GM18505 (cell line): ENCODE measurements around the gene LDHAL6B.

Experiments
- ATAC-seq: cut with Tn5 transposase; IDR thresholded peaks from one replicate; pipeline ENCODE4 v1.9.1; 2021; ENCODE audit not compliant: unreplicated experiment
- POLR2A ChIP-seq: IDR thresholded peaks from 4 replicates; pipeline ENCODE4 v1.6.1; 2011; ENCODE audit warnings: borderline replicate concordance; ENCODE audit not compliant: insufficient read depth, insufficient read length; ENCODE audit errors: extremely low read depth

The LDHAL6B gene

GRCh38 chr15:59217876-59218498 lies 11.3 kb downstream of the LDHAL6B start:
- TF ChIP-seq POLR2A, result no peak
- no peak for ATAC-seq

DNA sequence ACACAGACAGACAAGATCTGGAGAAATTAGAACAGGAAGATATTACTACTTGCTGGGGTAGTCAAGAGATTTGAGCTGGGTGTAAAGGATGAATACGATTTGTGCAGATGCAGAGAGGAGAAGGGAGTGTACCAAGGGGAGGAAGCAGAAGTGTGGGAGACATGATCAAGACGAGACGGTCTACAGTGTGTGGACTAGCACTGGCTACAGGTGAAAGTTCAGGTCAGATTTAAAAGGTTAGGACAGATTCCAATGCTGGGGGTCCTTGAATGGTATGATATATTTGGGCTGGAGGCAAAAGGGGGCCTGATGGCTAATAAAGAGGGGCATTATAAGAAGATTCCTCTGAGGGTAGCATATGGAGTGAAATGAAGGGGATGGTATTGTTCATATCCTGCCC lies 12.1 kb downstream of the LDHAL6B start:
- no peak for TF ChIP-seq POLR2A
- no peak for ATAC-seq

DNA sequence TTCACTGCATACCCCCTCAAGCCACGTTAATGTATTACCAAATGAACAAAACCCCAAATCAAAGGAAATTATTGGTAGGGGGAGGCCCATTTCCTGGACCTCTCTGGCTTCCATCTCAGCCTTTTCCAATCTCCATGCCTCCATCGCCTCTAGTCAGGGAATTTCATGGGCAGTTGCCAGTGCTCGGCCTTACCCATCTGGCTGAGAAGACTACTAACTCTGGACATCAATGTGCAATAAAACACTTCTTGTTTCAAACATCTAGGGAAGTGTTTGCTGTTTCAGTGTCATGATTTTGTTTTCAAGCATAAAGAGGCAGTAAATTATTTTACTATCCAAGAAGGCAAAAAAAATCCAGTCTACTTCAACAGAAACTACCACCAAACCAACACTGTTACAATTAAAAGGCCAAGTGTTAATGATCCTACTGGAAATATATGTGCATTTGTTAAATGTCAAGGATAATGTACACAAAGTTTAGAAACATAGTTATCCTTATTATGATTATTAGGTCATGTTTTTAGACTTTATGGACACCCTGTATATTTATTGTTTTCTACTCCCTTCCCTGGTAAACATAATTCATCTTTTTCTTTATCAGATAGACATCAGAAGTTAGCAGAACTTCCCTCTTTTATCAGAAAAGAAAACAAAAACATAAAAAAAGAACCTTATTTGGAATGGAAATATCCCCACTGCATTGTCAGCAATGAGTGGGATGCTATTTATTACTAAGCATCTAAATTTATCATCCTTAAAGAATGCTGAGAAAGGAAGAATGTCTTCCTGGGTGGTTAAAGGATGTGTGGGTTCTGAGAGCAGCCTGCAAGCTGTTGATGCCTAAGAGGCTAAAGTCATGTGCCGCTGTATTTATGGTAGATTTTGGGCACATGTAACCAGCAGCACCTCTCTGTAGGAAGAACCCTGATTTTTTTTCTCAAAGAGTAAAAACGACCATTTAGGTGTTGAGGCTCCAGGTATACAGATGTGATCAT lies 15.2 kb downstream of the LDHAL6B start:
- no peak for TF ChIP-seq POLR2A
- ATAC-seq, result no peak

DNA sequence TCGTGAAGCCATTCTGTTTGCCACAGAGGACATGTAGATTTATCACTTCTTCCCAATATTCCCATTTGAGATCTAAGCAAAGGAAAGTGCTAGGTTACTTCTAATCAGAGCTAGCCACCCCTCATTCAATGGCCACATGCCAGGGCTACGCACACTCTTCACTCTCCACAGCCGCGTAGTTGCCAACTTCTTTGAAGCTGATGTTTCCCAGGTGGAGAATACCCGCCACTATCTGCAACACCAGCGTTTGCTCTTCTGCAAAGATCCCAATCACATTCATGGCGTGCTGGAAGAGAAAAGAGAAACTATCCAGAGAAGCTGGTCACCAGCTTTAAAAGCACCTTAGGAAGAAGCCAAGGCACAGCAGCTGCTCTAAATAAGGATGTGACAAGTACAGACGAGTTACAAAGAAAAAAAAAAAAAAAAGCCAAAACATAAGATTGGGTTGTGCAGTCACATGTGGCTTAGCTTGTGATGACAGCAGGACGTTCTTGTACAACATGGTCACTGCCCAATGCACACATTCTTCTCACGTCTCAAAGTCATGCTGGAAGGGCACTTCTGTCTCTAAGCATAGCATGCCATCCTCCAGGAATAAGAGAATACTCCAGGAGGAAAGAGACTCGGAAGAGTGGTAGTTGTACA lies 16.4 kb downstream of the LDHAL6B start:
- no peak for TF ChIP-seq POLR2A
- no peak for ATAC-seq

DNA sequence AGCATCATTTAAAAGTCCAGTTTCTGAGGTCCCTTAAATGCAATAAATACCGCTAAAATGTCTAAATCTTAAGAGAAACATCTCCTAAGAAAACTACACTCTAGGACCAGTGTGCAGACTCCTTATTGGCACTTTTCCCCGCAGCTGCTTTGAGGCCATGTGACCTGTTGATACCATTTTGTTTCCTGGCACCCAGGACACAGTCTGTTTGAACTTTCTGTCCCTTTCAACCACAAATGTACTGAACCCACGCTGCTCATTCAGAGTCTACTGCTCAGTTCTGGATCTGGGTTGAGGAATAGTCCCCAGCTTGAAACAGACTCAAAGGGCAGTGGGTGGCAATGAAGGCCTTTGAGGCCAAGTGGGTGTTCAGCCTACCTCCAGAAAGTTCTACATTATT lies 17.1 kb downstream of the LDHAL6B start:
- no peak for TF ChIP-seq POLR2A
- ATAC-seq, result no peak

GRCh38 chr15:59224474-59224873 lies 17.8 kb downstream of the LDHAL6B start:
- TF ChIP-seq POLR2A, result no peak
- no peak for ATAC-seq

GRCh38 chr15:59227021-59227420 lies 20.4 kb downstream of the LDHAL6B start:
- TF ChIP-seq POLR2A, result no peak
- ATAC-seq, result no peak

GRCh38 chr15:59229015-59229414 lies 22.4 kb downstream of the LDHAL6B start:
- no peak for TF ChIP-seq POLR2A
- no peak for ATAC-seq

DNA sequence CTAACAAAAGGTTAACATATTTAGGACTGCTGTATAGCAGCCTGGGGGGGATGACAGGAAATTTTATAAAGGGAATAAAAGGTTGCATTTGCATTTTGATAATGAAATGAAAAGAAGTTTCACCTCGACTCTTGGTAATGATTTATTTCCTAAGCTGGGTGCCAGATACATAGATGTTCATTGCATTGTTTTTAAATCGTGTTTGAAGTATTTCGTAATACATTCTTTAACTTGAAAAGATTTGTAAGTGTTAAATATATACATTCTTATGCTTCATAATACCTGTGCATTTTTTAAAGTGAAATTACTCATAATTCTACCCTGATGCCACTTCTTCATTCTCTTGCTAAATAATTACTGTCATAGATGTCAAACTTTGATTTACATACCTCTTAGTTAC lies 22.8 kb downstream of the LDHAL6B start:
- TF ChIP-seq POLR2A, result no peak

DNA sequence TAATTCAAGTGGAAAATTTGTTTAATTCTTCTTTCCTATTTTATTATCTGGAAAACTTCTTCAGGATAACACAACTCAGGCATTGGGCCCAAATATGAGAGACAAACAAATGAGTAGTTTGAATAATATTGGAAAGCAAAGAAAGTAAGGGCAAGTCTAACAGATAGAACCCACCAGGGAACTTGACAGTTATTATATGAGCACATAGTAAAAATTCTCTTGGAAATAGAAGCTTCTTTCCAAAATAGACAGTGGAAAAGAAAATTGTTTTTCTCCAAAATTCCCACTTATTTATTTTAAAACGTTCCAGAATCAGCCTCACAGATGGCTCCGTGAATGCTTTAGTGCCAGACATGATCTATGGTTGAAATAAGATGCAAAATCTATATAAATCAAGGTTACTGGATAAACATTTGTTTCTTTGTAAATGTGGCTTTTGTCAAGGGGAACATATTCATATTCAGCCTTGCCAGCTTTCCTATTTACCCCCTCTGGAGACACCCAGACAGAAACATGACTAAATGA lies 23.9 kb downstream of the LDHAL6B start:
- TF ChIP-seq POLR2A, result no peak
- ATAC-seq, result no peak

More for the DNA sequence above, 22.8 kb downstream of the LDHAL6B start:
- no peak for ATAC-seq

DNA sequence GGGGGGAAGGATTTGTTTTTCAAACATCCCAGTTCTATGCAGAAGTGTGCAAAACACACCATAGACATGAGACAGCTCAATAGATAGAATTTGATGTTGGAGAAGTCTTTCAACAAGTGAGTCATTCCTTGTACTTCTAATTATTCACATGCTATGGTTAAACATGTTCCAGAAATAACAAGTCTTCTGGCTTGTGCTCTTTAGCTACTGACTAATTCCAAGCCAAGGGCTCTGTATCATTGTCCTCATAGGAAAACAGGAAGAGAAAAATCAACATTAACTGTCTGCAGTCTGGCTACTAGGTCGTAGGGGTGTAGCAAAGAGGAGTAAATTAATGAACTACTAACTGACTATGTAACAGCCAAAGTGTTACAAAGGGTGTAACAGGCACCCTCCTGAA lies 25.8 kb downstream of the LDHAL6B start:
- ATAC-seq, result no peak
- TF ChIP-seq POLR2A, result no peak

DNA sequence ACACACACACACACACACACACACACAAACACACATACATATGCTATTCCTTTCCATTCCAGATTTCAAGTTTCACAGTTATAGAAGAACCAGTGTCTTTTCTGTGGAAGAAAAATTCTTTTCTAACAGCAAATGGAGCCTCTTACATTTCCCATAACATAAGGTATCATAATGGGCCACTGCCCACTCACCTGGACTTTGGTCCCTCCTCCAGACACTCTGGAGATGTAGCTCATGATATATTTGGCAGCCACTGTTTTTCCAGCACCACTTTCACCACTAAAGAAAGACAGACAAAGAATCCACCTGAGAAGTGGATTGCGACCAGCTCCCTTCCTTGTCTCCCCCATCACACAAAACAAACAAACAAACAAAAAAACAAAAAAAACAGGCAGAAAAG lies 29.8 kb downstream of the LDHAL6B start:
- ATAC-seq, result no peak
- TF ChIP-seq POLR2A, result no peak

DNA sequence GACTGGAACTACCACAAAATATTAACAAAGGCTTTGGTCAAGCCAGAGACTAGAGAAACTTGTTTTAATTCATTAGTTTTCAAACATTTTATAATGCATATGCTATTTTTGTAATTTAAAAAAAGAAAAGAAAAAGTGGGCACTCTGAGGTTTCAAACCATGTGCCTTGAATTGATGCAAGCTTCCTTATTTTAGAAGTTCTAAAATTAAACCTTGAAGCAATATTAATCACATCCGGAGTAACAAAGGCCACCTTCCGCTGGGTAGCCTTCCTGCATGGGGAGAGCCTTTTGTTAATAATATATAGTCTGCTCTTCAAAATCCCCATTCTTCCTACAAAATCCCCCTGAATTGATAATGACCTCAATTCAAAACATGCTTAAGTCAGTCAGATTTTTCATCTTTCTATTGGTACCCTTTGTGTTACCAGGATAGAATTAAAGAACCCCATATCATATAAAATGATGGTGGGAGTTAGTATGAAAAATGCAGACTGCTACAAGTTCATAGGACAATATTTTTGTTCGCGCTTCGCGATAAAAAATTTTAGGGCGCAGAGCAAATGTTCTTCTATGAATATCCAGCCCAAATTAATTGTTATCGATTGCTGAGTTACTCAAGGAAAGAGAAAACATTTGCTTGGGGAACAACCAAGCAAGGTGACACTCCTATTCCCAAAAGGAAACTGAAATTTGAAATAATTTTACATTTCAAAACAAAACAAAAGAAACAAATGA lies 30.6 kb downstream of the LDHAL6B start:
- TF ChIP-seq POLR2A, result peak; percentile 8
- ATAC-seq, result peak; percentile 54

- peak; percentile 46 for ATAC-seq
These were observed 31.3 kb downstream of the LDHAL6B start for GRCh38 chr15:59237924-59238331.

More at GRCh38 chr15:59237924-59238331, 31.3 kb downstream of the LDHAL6B start:
- peak; percentile 22 for TF ChIP-seq POLR2A
